NCI-H2081 treated with DMSO at 0.1 percent for 48 hours (cell line): Measurements from ENCODE around the gene PPP2R5B.

Experiments
- DNase-seq: peaks from one replicate; lab custom pipeline; 2025; lab: John Stamatoyannopoulos, UW

The PPP2R5B gene

DNA sequence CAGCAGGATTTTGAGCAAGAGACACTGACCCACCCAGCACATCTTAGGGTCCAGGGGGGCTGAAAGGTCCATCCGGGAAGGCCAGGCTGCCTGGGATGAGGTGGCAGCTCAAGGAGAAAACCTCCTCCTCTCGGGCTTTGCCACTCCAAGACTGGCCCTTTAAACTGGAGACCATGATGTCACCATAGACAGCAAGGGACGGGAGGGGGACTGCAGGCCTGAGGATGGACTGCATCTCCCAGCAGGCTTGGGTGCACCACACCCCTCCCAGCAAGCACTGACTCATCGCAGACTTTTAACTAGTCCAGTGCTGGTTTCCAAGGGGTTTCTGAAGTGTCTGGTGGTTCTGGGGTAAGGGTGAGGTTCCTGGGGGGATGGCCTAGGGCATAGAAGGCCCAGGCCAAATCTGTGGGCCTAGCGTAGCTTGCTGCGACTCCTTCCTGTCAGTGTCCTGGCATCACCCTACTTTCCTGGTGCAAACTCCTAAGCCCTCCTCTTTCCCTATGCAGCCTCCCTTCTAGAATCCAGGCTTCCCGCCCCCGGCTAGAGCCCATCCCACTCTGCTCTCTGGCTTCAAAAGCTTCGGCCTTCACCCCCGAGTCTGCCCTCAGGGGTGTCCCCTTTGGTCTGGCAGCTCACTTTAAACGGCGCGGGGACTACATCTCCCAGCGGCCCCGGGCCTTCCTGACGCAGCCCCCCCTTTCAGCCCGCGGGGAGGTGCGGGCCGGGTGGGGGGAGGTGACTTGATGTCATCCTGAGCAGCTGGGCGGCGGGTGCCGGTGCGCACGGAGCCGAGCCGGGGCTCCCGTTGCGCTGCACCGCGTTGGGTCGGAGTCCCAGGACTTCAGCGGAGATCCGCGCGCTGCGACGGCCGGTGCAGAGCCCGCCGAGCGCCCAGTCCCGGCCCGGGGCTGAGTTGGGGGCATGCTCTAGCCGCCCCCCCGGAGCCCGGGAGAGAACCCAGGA, at the start of gene PPP2R5B:
Gene PPP2R5B, plus strand, starts transcription at position 746 of the 966 bp plus-strand sequence. CDS start 1,046 bp downstream, outside the sequence.
- peak; percentile 7 for DNase-seq

- DNase-seq: no peak
Measured at GRCh38 chr11:64875369-64876228, 48.9 kb upstream of the PPP2R5B start.

- no peak for DNase-seq
Measured at GRCh38 chr11:64876229-64876750, 48.2 kb upstream of the PPP2R5B start.

GRCh38 chr11:64876835-64877341, 47.6 kb upstream of the PPP2R5B start:
- no peak for DNase-seq

DNA sequence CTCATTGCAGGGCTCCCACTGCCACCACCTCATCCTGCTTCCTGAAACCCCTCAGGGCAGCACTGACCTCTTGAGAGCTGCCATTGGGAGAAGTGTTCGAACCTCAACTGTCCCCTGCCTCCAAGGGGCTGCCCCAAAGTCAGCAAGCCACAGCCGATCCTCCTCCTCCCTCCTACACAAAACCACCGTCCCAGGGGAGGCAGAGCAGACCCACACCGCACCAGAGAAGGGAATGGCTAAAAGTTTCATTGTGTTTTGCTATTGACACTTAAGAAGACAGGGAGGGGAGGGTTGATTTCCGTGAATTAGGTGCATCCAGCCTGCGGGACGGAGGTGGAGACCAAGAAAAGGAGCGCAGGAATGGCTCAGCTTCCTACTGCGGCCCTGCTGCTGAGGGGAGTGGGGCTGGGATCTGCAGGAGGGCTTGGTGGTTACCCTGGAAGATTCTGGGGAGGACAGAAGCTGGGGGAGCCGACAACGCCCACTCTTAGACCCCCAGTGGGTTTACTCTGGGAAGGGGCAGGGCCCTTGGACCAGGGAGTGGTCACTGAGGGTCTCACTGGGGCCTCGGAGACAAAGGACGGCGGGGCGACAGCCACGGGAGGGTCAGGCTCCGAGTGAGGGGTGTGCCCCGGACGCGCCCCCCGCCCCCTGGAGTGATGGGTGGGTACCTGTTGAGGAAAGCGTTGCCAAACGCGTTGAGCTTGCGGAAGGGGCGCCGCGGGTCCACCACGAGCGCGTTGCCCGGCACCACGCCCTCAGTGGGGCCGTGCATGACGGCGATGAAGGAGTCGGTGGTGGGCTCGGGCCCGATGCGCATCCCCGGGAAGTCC, 46.9 kb upstream of the PPP2R5B start:
- no peak for DNase-seq

DNA sequence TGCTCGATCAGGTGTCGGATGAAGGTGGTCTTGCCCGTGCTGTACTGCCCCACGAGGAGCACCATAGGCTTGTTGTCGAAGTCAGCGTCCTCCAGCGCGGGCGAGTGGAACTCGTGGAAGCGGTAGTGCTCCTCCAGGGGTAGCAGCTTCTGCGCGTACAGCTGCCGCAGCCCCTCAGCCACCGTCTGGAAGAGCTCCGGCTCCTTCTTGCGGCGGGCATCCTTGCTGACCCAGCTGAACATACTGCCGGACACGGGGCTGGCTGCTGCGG, 46.3 kb upstream of the PPP2R5B start:
- no peak for DNase-seq

DNA sequence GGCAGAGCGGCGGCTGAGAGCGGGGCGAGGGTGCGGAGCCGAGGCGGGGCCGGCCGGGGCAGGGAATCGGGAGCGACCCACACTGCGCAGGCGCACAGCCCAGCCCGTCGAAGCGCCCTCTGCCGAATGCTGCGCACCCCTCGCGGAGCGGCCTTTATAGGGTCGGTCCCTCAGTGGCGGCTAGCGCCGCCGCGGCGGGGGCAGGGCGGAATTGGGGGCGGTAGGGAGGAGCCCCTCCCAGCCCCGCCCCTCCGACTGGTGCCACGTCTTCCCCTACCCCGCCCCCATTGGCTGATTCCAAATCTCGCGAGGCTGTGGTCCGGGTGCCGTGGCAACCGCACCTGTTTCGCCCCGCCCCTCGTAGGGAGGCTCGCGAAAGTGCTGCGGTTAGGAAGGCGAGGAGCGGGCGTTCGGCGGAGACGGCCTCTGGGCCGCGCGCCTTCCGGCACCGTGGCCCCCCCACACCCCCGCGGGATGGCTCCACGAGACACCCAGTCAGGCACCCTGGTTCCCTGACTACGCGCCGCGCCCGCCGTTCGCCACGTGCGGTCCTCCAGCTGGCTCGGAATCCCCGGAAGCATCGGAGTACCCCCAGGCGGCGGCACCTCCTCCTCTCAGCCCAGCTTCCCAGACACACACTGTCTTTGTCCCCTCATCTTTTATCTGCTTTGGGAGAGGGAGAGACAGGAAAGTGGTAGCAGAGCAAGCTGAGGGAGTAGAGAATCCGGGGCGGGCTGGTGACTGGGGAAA, 45.8 kb upstream of the PPP2R5B start, which contains the start of gene EHD1:
Gene EHD1, minus strand, starts transcription at position 128 of the 750 bp plus-strand sequence. CDS start 157 bp downstream, outside the sequence.
- peak; percentile 86 for DNase-seq

DNA sequence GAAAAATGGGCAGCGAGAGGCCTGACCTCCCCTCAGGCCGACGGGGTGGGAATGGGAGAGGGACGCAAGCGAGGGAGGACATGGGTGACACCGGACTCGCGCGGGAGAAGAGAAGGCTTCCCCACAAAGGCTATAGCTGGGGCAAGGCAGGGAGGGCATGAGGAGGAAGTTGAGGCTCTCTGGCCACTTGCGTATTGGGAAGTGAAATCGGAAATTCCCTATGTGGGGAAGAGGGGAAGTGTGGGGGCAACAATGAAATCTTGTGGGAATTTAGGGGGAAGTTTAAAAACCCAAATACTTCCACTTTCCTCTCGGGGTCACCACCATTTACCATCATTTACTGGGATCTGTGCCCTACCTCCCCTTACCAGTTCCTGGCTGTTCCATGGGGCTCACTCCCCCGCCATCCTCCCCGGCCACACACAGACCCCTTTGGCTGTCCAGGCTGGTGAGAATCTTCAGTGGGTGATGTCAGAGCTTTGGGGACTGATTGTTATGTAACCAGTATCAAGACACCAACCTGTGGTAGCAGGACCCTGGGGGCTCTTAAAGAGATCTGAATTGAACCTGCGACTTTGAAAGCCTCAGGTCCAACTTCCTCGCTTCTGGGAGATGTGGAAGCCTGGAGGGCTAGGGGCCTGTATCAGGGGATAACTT, 45.1 kb upstream of the PPP2R5B start:
- no peak for DNase-seq

GRCh38 chr11:64880240-64881001, 44.1 kb upstream of the PPP2R5B start:
- DNase-seq: no peak

DNA sequence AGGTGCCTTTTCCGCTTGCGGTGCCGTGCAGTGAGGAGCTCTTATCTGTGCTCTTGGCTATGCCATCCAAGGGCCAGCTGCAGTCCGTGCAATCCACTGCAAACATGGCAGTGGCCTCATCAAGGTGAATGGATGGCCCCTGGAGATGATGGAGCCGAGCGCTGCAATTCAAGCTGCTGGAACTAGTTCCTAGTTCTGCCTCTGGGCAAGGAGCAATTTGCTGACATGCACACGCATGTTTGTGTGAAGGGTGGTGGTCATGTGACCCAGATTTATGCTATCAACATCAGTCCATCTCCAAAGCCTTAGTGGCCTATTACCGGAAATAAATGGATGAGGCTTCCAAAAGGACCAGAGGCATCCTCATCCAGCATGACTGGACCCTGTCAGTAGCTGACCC, 43.0 kb upstream of the PPP2R5B start:
- no peak for DNase-seq

DNA sequence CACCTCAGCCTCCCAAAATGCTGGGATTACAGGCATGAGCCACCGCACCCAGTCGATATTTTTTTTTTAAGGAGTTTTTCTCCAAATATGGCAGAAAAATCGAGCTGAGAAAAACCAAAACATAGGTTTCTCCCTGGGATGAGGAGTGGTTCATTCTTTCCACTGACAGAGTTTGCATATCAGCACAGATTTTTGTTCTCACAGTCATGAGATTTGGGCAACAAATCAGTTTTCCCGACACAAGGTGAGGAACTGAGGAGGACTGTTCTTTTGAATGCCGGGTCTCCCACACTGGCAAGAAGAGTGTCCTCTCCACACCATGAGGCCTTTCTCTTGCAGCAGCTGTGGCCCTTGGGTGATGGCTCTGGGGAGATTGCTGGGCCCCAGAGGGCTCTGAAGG, 42.2 kb upstream of the PPP2R5B start:
- DNase-seq: no peak

- no peak for DNase-seq
Measured at GRCh38 chr11:64883575-64883974, 40.9 kb upstream of the PPP2R5B start.

DNA sequence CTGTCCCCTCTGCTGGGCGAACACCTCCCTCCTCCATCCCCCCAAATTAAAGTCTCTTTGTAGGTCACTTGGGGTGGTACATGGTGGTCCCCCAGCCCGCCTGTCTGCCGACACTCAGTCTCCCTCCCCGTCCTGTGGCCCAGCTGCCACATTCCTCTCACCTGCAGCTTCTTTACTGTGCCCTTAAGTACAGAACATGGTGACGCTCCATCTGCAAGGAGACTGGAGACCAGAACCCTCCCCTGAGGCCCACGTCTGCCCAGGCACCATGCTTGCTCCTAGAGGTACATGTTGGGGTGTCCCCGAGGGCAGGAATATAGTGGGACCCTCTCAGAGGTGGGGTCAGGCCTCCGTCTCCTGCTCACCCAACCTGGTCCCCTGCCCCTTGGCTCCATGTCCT, 40.5 kb upstream of the PPP2R5B start:
- DNase-seq: no peak

DNA sequence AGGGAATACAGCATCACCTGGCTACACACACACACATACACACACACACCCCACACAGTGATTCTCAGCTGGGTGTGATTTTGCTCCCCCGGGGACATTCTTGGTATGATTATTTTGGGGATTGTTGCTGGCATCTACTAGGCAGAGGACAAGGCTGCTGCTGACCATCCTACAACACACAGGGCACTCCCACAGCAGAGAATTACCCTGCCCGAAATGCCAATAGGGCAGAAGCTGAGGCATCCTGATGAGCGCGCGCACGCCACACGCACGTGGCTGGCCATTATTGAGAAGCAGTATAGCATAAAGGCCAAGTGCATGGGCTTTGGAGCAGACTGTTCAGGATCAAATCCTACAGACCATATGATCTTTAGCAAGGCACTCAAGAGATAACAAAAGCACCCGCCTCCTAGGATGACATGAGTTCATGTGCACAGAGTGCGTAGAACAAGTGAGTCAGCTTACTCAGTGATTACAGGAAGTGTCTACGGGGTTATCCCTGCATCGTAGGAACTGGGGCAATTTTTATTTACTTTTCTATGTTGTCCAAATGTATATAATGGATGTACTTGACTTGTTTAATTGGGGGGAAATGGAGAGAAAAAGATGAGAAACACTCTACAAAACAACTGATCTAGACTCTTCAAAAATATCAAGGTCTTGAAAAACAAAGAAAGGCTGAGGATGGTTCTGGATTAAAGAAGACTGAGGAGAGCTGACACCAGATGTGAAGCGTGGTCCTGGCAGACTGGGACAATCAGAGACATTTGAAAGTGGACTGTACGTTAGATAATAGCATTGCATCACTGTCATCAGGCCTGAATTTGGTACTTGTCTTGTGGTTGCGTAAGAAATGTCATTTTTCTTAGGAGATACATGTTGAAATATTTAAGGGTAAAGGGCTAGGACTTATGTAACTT, 38.9 kb upstream of the PPP2R5B start:
- DNase-seq: no peak

- no peak for DNase-seq
Measured at GRCh38 chr11:64887234-64887756, 37.2 kb upstream of the PPP2R5B start.

GRCh38 chr11:64887757-64888405, 36.6 kb upstream of the PPP2R5B start:
- DNase-seq: no peak

DNA sequence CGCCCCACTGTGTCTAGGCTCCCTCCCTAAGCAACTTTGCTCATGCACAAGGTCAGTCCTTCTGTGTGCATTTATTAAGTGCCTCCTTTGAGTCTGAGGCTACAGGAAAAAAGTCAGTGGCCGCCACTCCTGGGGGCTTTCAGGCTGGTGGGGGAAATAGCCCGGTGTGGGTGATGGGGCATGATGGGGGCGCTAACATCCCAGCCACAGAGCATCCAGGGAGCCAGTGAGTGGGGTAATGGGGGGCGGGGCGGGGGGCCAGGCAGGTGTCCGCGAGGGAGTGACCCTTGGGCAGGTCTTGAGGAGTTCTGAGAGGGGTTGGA, 36.1 kb upstream of the PPP2R5B start:
- DNase-seq: no peak
